ENCODE measurements around the gene EMP3. TPM values are rescaled to one million over a fixed set of nuclear protein-coding genes. Genes with fewer than 3 reads are reported as not detected.
A peak's percentile ranks its signal among the peaks of the same experiment; 100 is the strongest.

The EMP3 gene
- total and polyA plus RNA-seq, 9 of the 15 experiments (the other 6 are each of a cell fraction or from before 2014, with no cell fraction given): 123 to 386 (median 296) TPM

DNA sequence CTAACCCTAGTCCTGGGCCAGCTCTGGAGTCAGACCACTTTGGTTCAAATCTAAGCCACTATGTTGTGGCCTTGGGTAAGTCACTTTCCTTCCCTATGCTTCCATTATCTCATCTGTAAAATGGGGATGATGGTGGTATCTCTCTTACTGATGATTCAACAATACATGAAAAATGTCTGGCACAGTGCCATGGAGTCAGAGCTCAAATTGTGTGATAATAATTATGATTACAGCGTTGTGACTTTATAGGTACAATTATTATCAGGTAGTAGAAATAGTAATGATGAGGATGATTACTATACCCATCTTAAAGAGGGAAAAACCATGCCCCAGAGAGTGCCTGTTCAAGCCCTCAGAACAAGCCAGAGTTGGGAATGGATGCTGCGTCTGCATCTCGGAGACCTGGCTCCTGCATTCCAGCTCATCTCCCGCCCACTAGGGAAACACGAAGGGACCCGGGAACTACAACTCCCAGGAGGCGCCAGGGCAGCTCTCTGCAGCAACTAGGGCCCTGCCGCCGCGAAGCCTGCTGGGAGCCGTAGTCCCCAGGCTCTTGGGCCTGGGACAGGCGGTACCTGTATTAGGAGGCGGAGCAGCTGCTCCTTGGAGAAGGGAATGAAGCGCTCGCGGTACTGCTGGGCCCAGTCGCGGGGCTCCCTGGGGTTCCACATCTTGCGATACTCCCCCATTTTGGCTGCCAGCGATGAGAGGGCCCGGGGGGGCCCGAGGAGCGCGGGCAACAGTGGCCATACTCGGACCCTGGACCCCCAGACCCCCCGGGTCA is 37.6 kb downstream of the EMP3 start (continued):
- TF ChIP-seq ZNF398 (CRISPR knock-in tag; IDR thresholded peaks at IDR 0.05) (no peak), ZNF778 (CRISPR knock-in tag; IDR thresholded peaks at IDR 0.05) (no peak), ZBTB11 (CRISPR knock-in tag; IDR thresholded peaks at IDR 0.05) (peak in 1 of 3 experiments; percentile 75; a peak in 2 of 6 replicates), FOXK1 (CRISPR knock-in tag; IDR thresholded peaks at IDR 0.05; ENCODE audit: borderline replicate concordance) (no peak), RREB1 (CRISPR knock-in tag; IDR thresholded peaks at IDR 0.05) (0 out of 2 replicates have a peak, but pooled peaks have one; percentile 34), CEBPG (CRISPR knock-in tag; IDR thresholded peaks at IDR 0.05) (no peak), CEBPG (tag; conservative IDR thresholded peaks at IDR 0.05 in 1 of 2, IDR thresholded peaks at IDR 0.05 in 1 of 2) (no peak), DACH1 (IDR thresholded peaks at IDR 0.05; ENCODE audit: partially characterized antibody) (no peak), ZNF197 (CRISPR knock-in tag; IDR thresholded peaks at IDR 0.05; ENCODE audit: low read depth) (peak; percentile 98), EWSR1 (IDR thresholded peaks at IDR 0.05; ENCODE audit: borderline replicate concordance, low read depth, partially characterized antibody) (no peak), KLF10 (CRISPR knock-in tag; IDR thresholded peaks at IDR 0.05) (no peak)
- TF ChIP-seq, protein P1, sequence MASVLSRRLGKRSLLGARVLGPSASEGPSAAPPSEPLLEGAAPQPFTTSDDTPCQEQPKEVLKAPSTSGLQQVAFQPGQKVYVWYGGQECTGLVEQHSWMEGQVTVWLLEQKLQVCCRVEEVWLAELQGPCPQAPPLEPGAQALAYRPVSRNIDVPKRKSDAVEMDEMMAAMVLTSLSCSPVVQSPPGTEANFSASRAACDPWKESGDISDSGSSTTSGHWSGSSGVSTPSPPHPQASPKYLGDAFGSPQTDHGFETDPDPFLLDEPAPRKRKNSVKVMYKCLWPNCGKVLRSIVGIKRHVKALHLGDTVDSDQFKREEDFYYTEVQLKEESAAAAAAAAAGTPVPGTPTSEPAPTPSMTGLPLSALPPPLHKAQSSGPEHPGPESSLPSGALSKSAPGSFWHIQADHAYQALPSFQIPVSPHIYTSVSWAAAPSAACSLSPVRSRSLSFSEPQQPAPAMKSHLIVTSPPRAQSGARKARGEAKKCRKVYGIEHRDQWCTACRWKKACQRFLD (CRISPR knock-in tag; IDR thresholded peaks at IDR 0.05): peak; percentile 91; the same call in 1 of the 2 replicates

Measured in K562 (cell line).